Skin of body (tissue), 2 donors: ENCODE measurements around the gene FBXO48. TPM values are rescaled to one million over a fixed set of nuclear protein-coding genes. Genes with fewer than 3 reads are reported as not detected.

ENCODE experiments used
- DNase-seq: peaks from one replicate; lab custom pipeline; 2025; lab: John Stamatoyannopoulos, UW
- total RNA-seq: library from RNA; depleted of rRNA; stranded (reverse); fragments of >200 nt; gene quantifications from one replicate; pipeline ENCODE4 v1.2.3, GENCODE V29; 2014

The FBXO48 gene
- total RNA-seq, 1 donor from 2014 or later = 0.79 TPM

GRCh38 chr2:68438455-68439303 is 28.4 kb downstream of the FBXO48 start:
- no peak for DNase-seq

DNA sequence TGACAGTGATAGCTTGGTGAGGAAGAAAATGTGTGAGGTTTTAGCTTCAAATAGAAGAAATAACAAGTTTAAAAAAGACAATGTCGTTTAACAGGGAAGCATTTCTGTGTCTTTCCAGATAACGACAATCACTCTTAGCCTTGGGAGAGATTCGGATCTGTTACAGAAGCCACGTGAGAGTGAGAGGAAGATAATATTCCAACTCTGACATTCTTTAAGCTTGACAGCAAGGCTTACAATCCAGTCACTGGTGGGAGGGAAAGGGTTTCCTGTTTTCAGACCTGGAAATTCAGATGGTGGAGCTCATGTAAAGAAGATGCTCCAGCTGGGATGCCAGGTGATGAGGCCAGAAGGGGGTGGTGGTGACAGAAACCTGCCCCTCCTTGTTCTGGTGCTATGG is 30.8 kb downstream of the FBXO48 start:
- no peak for DNase-seq

- DNase-seq = no peak
These were observed 31.5 kb downstream of the FBXO48 start for GRCh38 chr2:68435615-68436014.

- DNase-seq = no peak
These were observed 32.1 kb downstream of the FBXO48 start for GRCh38 chr2:68434981-68435380.

GRCh38 chr2:68432696-68433658 is 34.1 kb downstream of the FBXO48 start:
- DNase-seq = no peak

GRCh38 chr2:68431316-68431972 is 35.6 kb downstream of the FBXO48 start:
- no peak for DNase-seq

DNA sequence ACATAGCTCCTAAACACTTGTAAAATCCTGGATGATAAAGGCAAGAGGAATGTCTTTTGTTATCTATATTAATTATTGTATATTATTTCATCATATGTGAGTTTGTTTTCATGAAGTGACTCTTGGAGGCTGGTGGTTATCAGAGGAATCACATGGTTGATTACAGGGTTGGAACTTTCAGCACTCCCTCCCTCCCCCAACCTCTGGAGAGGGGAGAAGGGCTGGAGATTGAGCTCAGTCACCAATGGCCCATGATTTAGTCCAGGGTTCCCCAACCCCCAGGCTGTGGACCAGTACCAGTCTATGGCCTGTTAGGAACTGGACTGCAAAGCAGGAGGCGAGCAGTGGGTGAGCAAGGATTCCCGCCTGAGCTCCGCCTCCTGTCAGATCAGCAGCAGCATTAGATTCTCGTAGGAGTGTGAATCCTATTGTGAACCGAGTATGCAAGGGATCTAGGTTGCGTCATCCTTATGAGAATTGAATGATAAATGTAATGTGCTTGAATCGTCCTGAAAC is 37.7 kb downstream of the FBXO48 start:
- no peak for DNase-seq

- no peak for DNase-seq
These were observed 38.3 kb downstream of the FBXO48 start for GRCh38 chr2:68428746-68429145.

DNA sequence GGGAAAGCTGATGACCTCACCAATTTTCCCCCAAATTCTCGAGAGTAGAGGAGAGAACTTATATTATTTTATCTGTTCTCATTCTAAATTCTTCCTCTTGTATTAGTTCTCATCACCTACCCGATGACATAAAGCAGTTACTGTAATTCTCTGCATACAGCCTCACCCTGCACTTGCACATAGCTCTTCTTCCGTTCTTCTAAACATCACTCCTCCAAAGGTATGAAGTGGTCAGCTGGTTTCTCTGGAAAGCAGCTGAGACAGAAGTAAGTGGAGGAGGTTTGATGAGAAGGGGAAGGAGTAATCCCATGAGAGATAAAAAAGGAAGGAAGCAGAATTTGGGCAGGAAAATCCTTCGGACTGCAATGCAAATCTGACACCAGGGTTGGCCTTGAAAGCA is 39.0 kb downstream of the FBXO48 start:
- DNase-seq = no peak

- no peak for DNase-seq
These were observed 40.1 kb downstream of the FBXO48 start for GRCh38 chr2:68426848-68427579.

DNA sequence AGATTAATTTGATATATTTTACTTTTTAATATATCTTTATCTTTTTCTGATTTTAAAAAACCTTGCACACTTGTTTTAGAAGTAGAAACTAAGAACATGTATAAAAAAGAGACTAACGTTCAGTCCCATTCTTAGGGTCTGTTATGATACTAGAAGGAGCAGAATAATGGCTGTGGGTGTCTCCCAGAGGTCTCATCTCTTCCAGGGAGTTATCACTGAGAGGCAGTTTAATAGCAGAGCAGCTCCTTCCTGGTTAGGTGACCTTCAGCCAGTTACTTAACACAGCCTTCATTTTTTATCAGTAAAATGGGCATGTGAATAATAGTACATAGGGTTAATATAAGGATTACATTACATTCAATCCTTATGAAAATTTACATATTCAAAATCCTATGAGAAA is 40.6 kb downstream of the FBXO48 start:
- DNase-seq = no peak

- DNase-seq = no peak
These were observed 41.6 kb downstream of the FBXO48 start for GRCh38 chr2:68425503-68425902.

GRCh38 chr2:68423966-68424650 is 43.0 kb downstream of the FBXO48 start:
- no peak for DNase-seq

DNA sequence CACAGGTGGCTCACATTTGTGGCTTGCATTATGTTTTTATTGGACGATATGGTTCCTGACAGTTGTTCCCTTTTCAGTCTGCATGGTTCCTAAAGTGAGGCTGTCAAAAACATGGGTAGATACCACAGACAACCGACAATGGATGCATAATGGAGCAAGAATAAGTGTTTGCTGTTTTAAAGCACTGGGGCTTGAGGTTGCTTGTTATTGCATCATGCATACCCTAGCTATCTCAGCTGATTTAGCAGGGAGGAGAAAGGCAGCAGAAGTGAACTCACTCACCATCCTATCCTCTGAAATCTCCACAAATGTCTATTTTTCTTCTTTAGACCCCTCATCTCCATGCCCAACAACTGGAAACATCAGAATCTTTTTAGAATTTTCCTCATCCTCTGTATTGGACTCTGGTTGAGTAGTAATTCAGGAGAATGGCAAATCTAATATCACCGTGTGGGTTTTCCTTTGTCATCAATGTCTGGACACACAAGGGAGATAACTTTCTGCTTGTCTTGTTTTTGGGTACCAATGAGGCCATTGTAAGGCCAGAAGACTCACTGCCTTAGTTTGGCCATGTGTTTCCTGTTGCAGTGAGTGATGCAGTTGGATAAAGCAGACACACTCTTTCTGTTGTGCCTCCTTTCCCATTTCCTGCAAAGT is 46.7 kb downstream of the FBXO48 start:
- no peak for DNase-seq

GRCh38 chr2:68418855-68419254 is 48.2 kb downstream of the FBXO48 start:
- no peak for DNase-seq

- DNase-seq = no peak
These were observed 48.7 kb downstream of the FBXO48 start for GRCh38 chr2:68418419-68418818.

DNA sequence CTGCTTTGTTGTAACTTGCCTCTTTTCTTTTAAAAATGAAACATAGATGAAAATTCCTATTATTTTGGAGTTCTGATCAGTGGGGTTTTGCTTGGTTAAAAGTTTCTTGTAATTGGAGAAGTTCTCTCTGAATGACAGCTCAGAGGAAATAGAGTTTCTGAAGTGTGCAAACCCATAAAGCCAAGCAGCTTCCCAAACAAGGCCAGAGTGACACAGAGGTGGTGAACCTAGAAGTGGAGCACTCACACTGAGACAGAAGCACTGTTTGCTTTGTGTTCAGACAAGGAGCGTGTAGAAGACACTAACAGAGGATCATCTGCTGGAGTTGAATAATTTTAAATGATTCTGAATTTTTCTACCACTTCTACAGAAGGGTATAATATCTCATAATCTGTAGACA is 49.2 kb downstream of the FBXO48 start:
- no peak for DNase-seq

- no peak for DNase-seq
These were observed 50.9 kb downstream of the FBXO48 start for GRCh38 chr2:68416081-68416675.

- no peak for DNase-seq
These were observed 51.6 kb downstream of the FBXO48 start for GRCh38 chr2:68415521-68415920.
